Astrocyte (in vitro differentiated cells and primary cell): Measurements from ENCODE around the gene PRAMEF1.

Experiments
- EZH2 ChIP-seq: IDR thresholded peaks from 2 replicates; pipeline ENCODE4 v1.6.1; 2012; ENCODE audit warnings: mild to moderate bottlenecking, low read length, inconsistent platforms; ENCODE audit not compliant: insufficient read depth
- TF ChIP-seq, protein P1 (sequence below): IDR thresholded peaks from 2 replicates; pipeline ENCODE4 v1.5.1; 2011; ENCODE audit warnings: low read depth, mild to moderate bottlenecking, inconsistent platforms, low read length, moderate library complexity; ENCODE audit not compliant: insufficient read depth

DNA sequence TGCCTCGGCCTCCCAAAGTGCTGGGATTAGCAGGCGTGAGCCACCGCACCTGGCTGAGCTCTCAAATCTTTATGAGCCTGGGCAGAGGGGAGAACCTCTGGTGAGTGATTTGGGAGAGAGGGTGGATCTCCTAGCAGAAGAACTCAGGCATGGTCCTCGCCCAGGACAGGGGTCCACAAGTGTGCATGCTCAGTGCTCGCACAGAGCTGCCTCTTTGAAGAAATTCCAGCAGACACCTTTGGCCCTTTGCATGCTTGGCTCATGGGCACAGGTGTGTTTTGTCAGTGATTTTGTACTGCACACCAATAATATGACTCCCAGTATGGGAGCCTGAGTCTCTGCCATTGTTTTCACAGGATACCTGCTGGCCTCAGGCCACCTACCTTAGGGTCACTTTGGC, 29.4 kb upstream of the PRAMEF1 start:
- TF ChIP-seq EZH2 = no peak
- TF ChIP-seq, protein P1, sequence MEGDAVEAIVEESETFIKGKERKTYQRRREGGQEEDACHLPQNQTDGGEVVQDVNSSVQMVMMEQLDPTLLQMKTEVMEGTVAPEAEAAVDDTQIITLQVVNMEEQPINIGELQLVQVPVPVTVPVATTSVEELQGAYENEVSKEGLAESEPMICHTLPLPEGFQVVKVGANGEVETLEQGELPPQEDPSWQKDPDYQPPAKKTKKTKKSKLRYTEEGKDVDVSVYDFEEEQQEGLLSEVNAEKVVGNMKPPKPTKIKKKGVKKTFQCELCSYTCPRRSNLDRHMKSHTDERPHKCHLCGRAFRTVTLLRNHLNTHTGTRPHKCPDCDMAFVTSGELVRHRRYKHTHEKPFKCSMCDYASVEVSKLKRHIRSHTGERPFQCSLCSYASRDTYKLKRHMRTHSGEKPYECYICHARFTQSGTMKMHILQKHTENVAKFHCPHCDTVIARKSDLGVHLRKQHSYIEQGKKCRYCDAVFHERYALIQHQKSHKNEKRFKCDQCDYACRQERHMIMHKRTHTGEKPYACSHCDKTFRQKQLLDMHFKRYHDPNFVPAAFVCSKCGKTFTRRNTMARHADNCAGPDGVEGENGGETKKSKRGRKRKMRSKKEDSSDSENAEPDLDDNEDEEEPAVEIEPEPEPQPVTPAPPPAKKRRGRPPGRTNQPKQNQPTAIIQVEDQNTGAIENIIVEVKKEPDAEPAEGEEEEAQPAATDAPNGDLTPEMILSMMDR = no peak
